Activated CD4-positive, alpha-beta T cell treated with anti-CD3 and anti-CD28 coated beads, Interleukin-2, amount 50 U/mL, for 4 hours (primary cell): Measurements from ENCODE around the gene TNNI3K.

Experiments used
- DNase-seq, 2 experiments: peaks; one replicate each; pipeline ENCODE4 v3.0.0-alpha.2; 2020

The TNNI3K gene

GRCh38 chr1:74395571-74395970 is 160.4 kb downstream of the TNNI3K start:
- no peak for DNase-seq

- DNase-seq, result no peak
These were observed 161.3 kb downstream of the TNNI3K start for GRCh38 chr1:74396462-74396861.

- no peak for DNase-seq
These were observed 161.7 kb downstream of the TNNI3K start for GRCh38 chr1:74396933-74397332.

- no peak for DNase-seq
These were observed 164.1 kb downstream of the TNNI3K start for GRCh38 chr1:74399249-74399648.

- no peak for DNase-seq
These were observed 167.7 kb downstream of the TNNI3K start for GRCh38 chr1:74402873-74403272.

- no peak for DNase-seq
These were observed 168.4 kb downstream of the TNNI3K start for GRCh38 chr1:74403606-74404005.

- no peak for DNase-seq
These were observed 171.6 kb downstream of the TNNI3K start for GRCh38 chr1:74406759-74407158.

GRCh38 chr1:74407902-74408301 is 172.7 kb downstream of the TNNI3K start:
- DNase-seq, result no peak

- no peak for DNase-seq
These were observed 177.1 kb downstream of the TNNI3K start for GRCh38 chr1:74412244-74412643.

GRCh38 chr1:74415935-74416334 is 180.7 kb downstream of the TNNI3K start:
- DNase-seq, result no peak

GRCh38 chr1:74419611-74420010 is 184.4 kb downstream of the TNNI3K start:
- DNase-seq, result no peak

- DNase-seq, result no peak
These were observed 185.3 kb downstream of the TNNI3K start for GRCh38 chr1:74420467-74420866.

GRCh38 chr1:74422421-74423292 is 187.5 kb downstream of the TNNI3K start:
- DNase-seq, result no peak

- DNase-seq, result no peak
These were observed 188.3 kb downstream of the TNNI3K start for GRCh38 chr1:74423471-74423870.

- no peak for DNase-seq
These were observed 190.5 kb downstream of the TNNI3K start for GRCh38 chr1:74425676-74426075.

- DNase-seq, result no peak
These were observed 191.2 kb downstream of the TNNI3K start for GRCh38 chr1:74426208-74426937.

- no peak for DNase-seq
These were observed 192.5 kb downstream of the TNNI3K start for GRCh38 chr1:74427681-74428080.

- DNase-seq, result no peak
These were observed 194.4 kb downstream of the TNNI3K start for GRCh38 chr1:74429580-74429979.

- no peak for DNase-seq
These were observed 195.3 kb downstream of the TNNI3K start for GRCh38 chr1:74430342-74430934.

- DNase-seq, result no peak
These were observed 196.3 kb downstream of the TNNI3K start for GRCh38 chr1:74431531-74431930.

- DNase-seq, result no peak
These were observed 197.1 kb downstream of the TNNI3K start for GRCh38 chr1:74432325-74432724.

GRCh38 chr1:74434321-74434720 is 199.1 kb downstream of the TNNI3K start:
- DNase-seq, result no peak

- DNase-seq, result no peak
These were observed 200.9 kb downstream of the TNNI3K start for GRCh38 chr1:74436078-74436477.

- DNase-seq, result no peak
These were observed 201.8 kb downstream of the TNNI3K start for GRCh38 chr1:74437035-74437434.
